ENCODE results near the gene SORL1. TPM values are rescaled to one million over a fixed set of nuclear protein-coding genes. Genes with fewer than 3 reads are reported as not detected.

The SORL1 gene
- total and polyA plus RNA-seq, 2 of the 13 experiments (the other 11 are each of a cell fraction or from before 2014, with no cell fraction given) = 21.3 to 148 TPM

- TF ChIP-seq TCF12 (IDR thresholded peaks at IDR 0.05) = no peak
- peak; percentile 74; the same call in 1 of the 2 replicates for TF ChIP-seq TCF12 (CRISPR knock-in tag; IDR thresholded peaks at IDR 0.05)
- no peak for TF ChIP-seq FOXK2 (IDR thresholded peaks at IDR 0.05)
- no peak for TF ChIP-seq SNRNP70 (IDR thresholded peaks at IDR 0.05; ENCODE audit: low read depth, low read length)
- TF ChIP-seq ZBTB40 (IDR thresholded peaks at IDR 0.05) = no peak
- TF ChIP-seq ZBTB40 (CRISPR knock-in tag; IDR thresholded peaks at IDR 0.05) = 0 out of 2 replicates have a peak, but pooled peaks have one; percentile 26
- TF ChIP-seq DR1 (CRISPR knock-in tag; IDR thresholded peaks at IDR 0.05) = no peak
- 0 out of 2 replicates have a peak, but pooled peaks have one; percentile 23 for TF ChIP-seq ZFP36L1 (CRISPR knock-in tag; IDR thresholded peaks at IDR 0.05)
- TF ChIP-seq ZBTB37 (CRISPR knock-in tag; IDR thresholded peaks at IDR 0.05) = peak; percentile 77; the same call in 1 of the 2 replicates
- TF ChIP-seq CEBPB (IDR thresholded peaks at IDR 0.05; ENCODE audit: borderline replicate concordance, low read depth, low read length) = peak; percentile 51; the same call in 1 of the 2 replicates
- no peak for TF ChIP-seq ZNF761 (CRISPR knock-in tag; conservative IDR thresholded peaks at IDR 0.05)
- peak; percentile 95 for TF ChIP-seq SIX4 (CRISPR knock-in tag; IDR thresholded peaks at IDR 0.05)
- TF ChIP-seq ZNF691 (CRISPR knock-in tag; IDR thresholded peaks at IDR 0.05; ENCODE audit: borderline replicate concordance, low read depth) = no peak
- peak; percentile 94 for TF ChIP-seq SIX1 (CRISPR knock-in tag; IDR thresholded peaks at IDR 0.05; ENCODE audit: borderline replicate concordance)
- TF ChIP-seq ELF3 (CRISPR knock-in tag; IDR thresholded peaks at IDR 0.05) = 0 out of 2 replicates have a peak, but pooled peaks have one; percentile 27
- peak; percentile 40; the same call in 1 of the 2 replicates for TF ChIP-seq MAX (IDR thresholded peaks at IDR 0.05)
- no peak for TF ChIP-seq SIN3A (IDR thresholded peaks at IDR 0.05; ENCODE audit: borderline replicate concordance, low read depth, low read length)
- TF ChIP-seq MLX (CRISPR knock-in tag; IDR thresholded peaks at IDR 0.05) = peak; percentile 80
- 0 out of 2 replicates have a peak, but pooled peaks have one; percentile 27 for TF ChIP-seq POGZ (CRISPR knock-in tag; IDR thresholded peaks at IDR 0.05)
Observed at GRCh38 chr11:121460941-121461514, 8.9 kb downstream of the SORL1 start (continued).

All from HepG2 (cell line).